ENCODE data around the gene C16orf96. TPM values are rescaled to one million over a fixed set of nuclear protein-coding genes. Genes with fewer than 3 reads are reported as not detected.
A peak's percentile ranks its signal among the peaks of the same experiment; 100 is the strongest.

The C16orf96 gene
- total and polyA plus RNA-seq, 2 of the 13 experiments (the other 11 are each of a cell fraction or from before 2014, with no cell fraction given): 0.03 TPM; not detected in 1

- TF ChIP-seq ZFX (CRISPR knock-in tag; IDR thresholded peaks at IDR 0.05; ENCODE audit: low read depth) (peak; percentile 47; the same call in 1 of the 2 replicates), ZBTB14 (CRISPR knock-in tag; IDR thresholded peaks at IDR 0.05) (no peak), ZMYM4 (CRISPR knock-in tag; IDR thresholded peaks at IDR 0.05) (0 out of 2 replicates have a peak, but pooled peaks have one; percentile 11), CENPBD1 (CRISPR knock-in tag; IDR thresholded peaks at IDR 0.05; ENCODE audit: borderline replicate concordance, low read depth) (no peak), FUBP1 (CRISPR knock-in tag; IDR thresholded peaks at IDR 0.05; ENCODE audit: borderline replicate concordance) (no peak), ZNF800 (CRISPR knock-in tag; IDR thresholded peaks at IDR 0.05) (no peak), TARDBP (CRISPR knock-in tag; IDR thresholded peaks at IDR 0.05) (no peak), MYC (CRISPR knock-in tag; IDR thresholded peaks at IDR 0.05; ENCODE audit: borderline replicate concordance) (0 out of 2 replicates have a peak, but pooled peaks have one; percentile 17), MTA1 (CRISPR knock-in tag; IDR thresholded peaks at IDR 0.05; ENCODE audit: borderline replicate concordance) (peak; percentile 3; the same call in 1 of the 2 replicates), ZNF543 (CRISPR knock-in tag; IDR thresholded peaks at IDR 0.05) (0 out of 2 replicates have a peak, but pooled peaks have one; percentile 3), ZNF574 (CRISPR knock-in tag; IDR thresholded peaks at IDR 0.05) (peak; percentile 24; the same call in 1 of the 2 replicates), ZNF362 (CRISPR knock-in tag; IDR thresholded peaks at IDR 0.05; ENCODE audit: borderline replicate concordance) (no peak), ZSCAN12 (CRISPR knock-in tag; IDR thresholded peaks at IDR 0.05) (no peak)
Observed at GRCh38 chr16:4617880-4618279, 61.7 kb downstream of the C16orf96 start (continued).

Data from HepG2 (cell line).